Stimulated activated naive B cell treated with anti-CD40 and anti-IgM and Interleukin-4, amounts not matched to agents 10 μg/mL and 1 μg/mL and 100 μg/mL, for 72 hours (primary cell): ENCODE results near the gene OR4B1.
"Not testable (repeated sequence)": the region's sequence is repeated elsewhere in the genome, so short reads cannot be mapped to it uniquely, and the experiment has no call there.

ENCODE experiments used
- ATAC-seq, 2 donors: fragments of 150-1000 bp; cut with Tn5 transposase; replicated peaks; 2 replicates each; pipeline ENCODE4 v1.10.0; 2021; ENCODE audit warnings: moderate library complexity in 1 of 2
- DNase-seq: peaks from one replicate; pipeline ENCODE4 v3.0.0; 2021
- H3K27ac Mint-ChIP-seq: one replicate; pipeline ENCODE4 v1.8.0; 2022; ENCODE audit warnings: mild to moderate bottlenecking, mixed read lengths
- H3K27me3 Mint-ChIP-seq, 2 donors: one replicate each; pipeline ENCODE4 v1.8.0; 2022; ENCODE audit warnings: mixed read lengths in 2 of 2
- H3K36me3 Mint-ChIP-seq, 2 donors: one replicate each; pipeline ENCODE4 v1.8.0; 2022; ENCODE audit warnings: mixed read lengths in 2 of 2, mild to moderate bottlenecking in 1 of 2
- H3K4me1 Mint-ChIP-seq, 2 donors: one replicate each; pipeline ENCODE4 v1.8.0; 2022; ENCODE audit warnings: mixed read lengths in 2 of 2, mild to moderate bottlenecking in 1 of 2
- H3K4me3 Mint-ChIP-seq, 2 donors: one replicate each; pipeline ENCODE4 v1.8.0; 2022; ENCODE audit warnings: mild to moderate bottlenecking in 2 of 2, mixed read lengths in 2 of 2, moderate library complexity in 1 of 2
- H3K9me3 Mint-ChIP-seq, 2 donors: one replicate each; pipeline ENCODE4 v1.8.0; 2022; ENCODE audit warnings: mixed read lengths in 2 of 2, mild to moderate bottlenecking in 1 of 2

The OR4B1 gene

GRCh38 chr11:48216510-48216909 is at the start of gene OR4B1:
Gene OR4B1 (plus strand): TSS chr11:48216810. CDS start chr11:48216810, 0 bp downstream.
- Mint-ChIP-seq H3K27me3 (peaks cover 6 to 15% of the 10 kb centered on the region in 2 donors), H3K36me3 (no peaks in the 10 kb centered on the region), H3K9me3 (no peaks in the 10 kb centered on the region), H3K4me1 (peaks cover 0 to 2% of the 10 kb centered on the region in 2 donors), H3K4me3 (no peak within 1 kb of the TSS), H3K27ac (no peak within 1 kb of the TSS)
- no peak for DNase-seq
- no peak for ATAC-seq

- ATAC-seq = no peak
- Mint-ChIP-seq H3K36me3 (peaks cover 25 to 54% of the 10 kb centered on the region in 2 donors), H3K4me1 (peaks cover 13 to 33% of the 10 kb centered on the region in 2 donors), H3K9me3 (no peaks in the 10 kb centered on the region), H3K27ac (no peak overlapping the region), H3K4me3 (no peak overlapping the region), H3K27me3 (no peaks in the 10 kb centered on the region)
- no peak for DNase-seq
Measured at GRCh38 chr11:48167380-48167779, 49.2 kb upstream of the OR4B1 start.

- Mint-ChIP-seq H3K4me3 (no peak overlapping the region), H3K9me3 (no peaks in the 10 kb centered on the region), H3K27me3 (no peaks in the 10 kb centered on the region), H3K4me1 (peaks cover 15 to 41% of the 10 kb centered on the region in 2 donors), H3K27ac (no peak overlapping the region), H3K36me3 (peaks cover 20 to 42% of the 10 kb centered on the region in 2 donors)
- DNase-seq = no peak
- ATAC-seq = no peak
Measured at GRCh38 chr11:48168815-48169214, 47.8 kb upstream of the OR4B1 start.

- Mint-ChIP-seq H3K9me3 (no peaks in the 10 kb centered on the region), H3K36me3 (peaks cover 17 to 38% of the 10 kb centered on the region in 2 donors), H3K27me3 (no peaks in the 10 kb centered on the region), H3K4me1 (peaks cover 15 to 41% of the 10 kb centered on the region in 2 donors), H3K4me3 (no peak overlapping the region), H3K27ac (peak overlapping the region; percentile 60)
- no peak for ATAC-seq
- no peak for DNase-seq
Measured at GRCh38 chr11:48169259-48169658, 47.4 kb upstream of the OR4B1 start.

GRCh38 chr11:48169717-48170116 is 46.9 kb upstream of the OR4B1 start:
- Mint-ChIP-seq H3K4me3 (no peak overlapping the region), H3K36me3 (peaks cover 17 to 36% of the 10 kb centered on the region in 2 donors), H3K9me3 (no peaks in the 10 kb centered on the region), H3K4me1 (peaks cover 15 to 41% of the 10 kb centered on the region in 2 donors), H3K27ac (peak overlapping the region; percentile 60), H3K27me3 (no peaks in the 10 kb centered on the region)
- ATAC-seq = no peak
- DNase-seq = no peak

- DNase-seq (no peak), ATAC-seq (peak; percentile 67 to 75)
- H3K27me3 Mint-ChIP-seq = no peaks in the 10 kb centered on the region
- peaks cover 15 to 41% of the 10 kb centered on the region in 2 donors for H3K4me1 Mint-ChIP-seq
- no peaks in the 10 kb centered on the region for H3K9me3 Mint-ChIP-seq
- peaks cover 17 to 34% of the 10 kb centered on the region in 2 donors for H3K36me3 Mint-ChIP-seq
- H3K27ac Mint-ChIP-seq = peak overlapping the region; percentile 37
- H3K4me3 Mint-ChIP-seq = no peak overlapping the region
Measured at GRCh38 chr11:48170241-48171233, 46.1 kb upstream of the OR4B1 start.

- DNase-seq = peak; percentile 22
- no peaks in the 10 kb centered on the region for H3K27me3 Mint-ChIP-seq
- peaks cover 15 to 41% of the 10 kb centered on the region in 2 donors for H3K4me1 Mint-ChIP-seq
- H3K36me3 Mint-ChIP-seq = peaks cover 3 to 14% of the 10 kb centered on the region in 2 donors
- H3K27ac Mint-ChIP-seq = no peak overlapping the region
- peak; percentile 77 to 83 for ATAC-seq
- no peaks in the 10 kb centered on the region for H3K9me3 Mint-ChIP-seq
- no peak overlapping the region for H3K4me3 Mint-ChIP-seq
Measured at GRCh38 chr11:48172818-48173609, 43.6 kb upstream of the OR4B1 start.

- Mint-ChIP-seq H3K36me3 (no peaks in the 10 kb centered on the region), H3K9me3 (no peaks in the 10 kb centered on the region), H3K4me1 (peaks cover 2 to 8% of the 10 kb centered on the region in 2 donors), H3K27ac (no peak overlapping the region), H3K27me3 (peaks cover 0 to 6% of the 10 kb centered on the region in 2 donors), H3K4me3 (no peak overlapping the region)
- ATAC-seq = no peak
- DNase-seq = no peak
Measured at GRCh38 chr11:48177661-48178060, 38.9 kb upstream of the OR4B1 start.

GRCh38 chr11:48180627-48181026 is 36.0 kb upstream of the OR4B1 start:
- H3K9me3 Mint-ChIP-seq = no peaks in the 10 kb centered on the region
- peaks cover 0 to 6% of the 10 kb centered on the region in 2 donors for H3K27me3 Mint-ChIP-seq
- H3K27ac Mint-ChIP-seq = no peak overlapping the region
- DNase-seq (no peak), ATAC-seq (no peak)
- no peaks in the 10 kb centered on the region for H3K36me3 Mint-ChIP-seq
- H3K4me1 Mint-ChIP-seq = no peaks in the 10 kb centered on the region
- no peak overlapping the region for H3K4me3 Mint-ChIP-seq

- H3K27ac Mint-ChIP-seq = no peak overlapping the region
- no peaks in the 10 kb centered on the region for H3K36me3 Mint-ChIP-seq
- H3K4me1 Mint-ChIP-seq = no peaks in the 10 kb centered on the region
- H3K4me3 Mint-ChIP-seq = no peak overlapping the region
- ATAC-seq (no peak), DNase-seq (no peak)
- H3K27me3 Mint-ChIP-seq = peaks cover 0 to 6% of the 10 kb centered on the region in 2 donors
- peaks cover 0 to 2% of the 10 kb centered on the region in 2 donors for H3K9me3 Mint-ChIP-seq
Measured at GRCh38 chr11:48182860-48183526, 33.6 kb upstream of the OR4B1 start.

- ATAC-seq = no peak
- H3K4me3 Mint-ChIP-seq = no peak overlapping the region
- peaks cover 0 to 2% of the 10 kb centered on the region in 2 donors for H3K9me3 Mint-ChIP-seq
- no peaks in the 10 kb centered on the region for H3K4me1 Mint-ChIP-seq
- no peak overlapping the region for H3K27ac Mint-ChIP-seq
- H3K36me3 Mint-ChIP-seq = no peaks in the 10 kb centered on the region
- peaks cover 6 to 7% of the 10 kb centered on the region in 2 donors for H3K27me3 Mint-ChIP-seq
- DNase-seq = no peak
Measured at GRCh38 chr11:48184452-48184851, 32.2 kb upstream of the OR4B1 start.

- peaks cover 11% of the 10 kb centered on the region in 2 donors for H3K9me3 Mint-ChIP-seq
- not testable (repeated sequence) for H3K27ac Mint-ChIP-seq, H3K4me3 Mint-ChIP-seq, ATAC-seq, H3K4me1 Mint-ChIP-seq, H3K36me3 Mint-ChIP-seq, DNase-seq
- peaks cover 28 to 30% of the 10 kb centered on the region in 2 donors for H3K27me3 Mint-ChIP-seq
Measured at GRCh38 chr11:48190906-48191654, 25.5 kb upstream of the OR4B1 start.

GRCh38 chr11:48193876-48194275 is 22.7 kb upstream of the OR4B1 start:
- DNase-seq (no peak), ATAC-seq (no peak)
- Mint-ChIP-seq H3K27me3 (peaks cover 39 to 43% of the 10 kb centered on the region in 2 donors), H3K9me3 (peaks cover 18 to 21% of the 10 kb centered on the region in 2 donors), H3K36me3 (peaks cover 5 to 13% of the 10 kb centered on the region in 2 donors), H3K27ac (no peak overlapping the region), H3K4me1 (no peaks in the 10 kb centered on the region), H3K4me3 (no peak overlapping the region)
